CD4-positive, CD25-positive, alpha-beta regulatory T cell (primary cell): Measurements from ENCODE around the gene ACAP2. TPM values are rescaled to one million over a fixed set of nuclear protein-coding genes. Genes with fewer than 3 reads are reported as not detected.
"Not testable (repeated sequence)": the region's sequence is repeated elsewhere in the genome, so short reads cannot be mapped to it uniquely, and the experiment has no call there.

Source experiments
- ATAC-seq, 2 donors: fragments of 150-1000 bp; cut with Tn5 transposase; one replicate each; pipeline ENCODE4 v1.10.0; 2021; ENCODE audit warnings: low read depth in 2 of 2, moderate number of reproducible peaks in 2 of 2, moderate library complexity in 1 of 2
- DNase-seq, 3 donors: peaks; one replicate each; pipeline versions ENCODE4 v3.0.0 to v3.0.0-alpha.2; 2012 to 2022; ENCODE audit warnings: mixed read lengths in 1 of 3
- H3K27ac ChIP-seq: one replicate; pipeline ENCODE4 v1.7.0; 2013; ENCODE audit warnings: mild to moderate bottlenecking, low read length; ENCODE audit not compliant: insufficient read depth, poor library complexity, severe bottlenecking
- H3K27me3 ChIP-seq: one replicate; pipeline ENCODE4 v1.7.0; 2013; ENCODE audit warnings: low read length; ENCODE audit not compliant: control insufficient read depth, insufficient read depth
- H3K36me3 ChIP-seq: one replicate; pipeline ENCODE4 v1.7.0; 2013; ENCODE audit warnings: mild to moderate bottlenecking, low read length, moderate library complexity; ENCODE audit not compliant: control insufficient read depth, insufficient read depth
- H3K4me1 ChIP-seq: 2 replicates; pipeline ENCODE4 v1.7.0; 2013; ENCODE audit warnings: mild to moderate bottlenecking, low read length; ENCODE audit not compliant: insufficient read depth, control insufficient read depth, poor library complexity, severe bottlenecking
- H3K4me3 ChIP-seq: one replicate; pipeline ENCODE4 v1.7.0; 2013; ENCODE audit warnings: low read depth, mild to moderate bottlenecking, low read length, moderate library complexity
- H3K9me3 ChIP-seq, 2 experiments: 1 replicate in 1 of 2; 2 replicates in 1 of 2; pipeline ENCODE4 v1.7.0; 2013; ENCODE audit warnings: low read length in 2 of 2, mild to moderate bottlenecking in 1 of 2, moderate library complexity in 1 of 2; ENCODE audit not compliant: control insufficient read depth in 2 of 2
- H3K27ac Mint-ChIP-seq, 3 donors: one replicate each; pipeline ENCODE4 v1.8.0; 2020 to 2022; ENCODE audit warnings: mild to moderate bottlenecking in 3 of 3, mixed read lengths in 3 of 3, moderate library complexity in 2 of 3
- H3K27me3 Mint-ChIP-seq: one replicate; pipeline ENCODE4 v1.8.0; 2022; ENCODE audit warnings: mild to moderate bottlenecking, mixed read lengths
- H3K36me3 Mint-ChIP-seq: one replicate; pipeline ENCODE4 v1.8.0; 2020; ENCODE audit warnings: mixed read lengths
- H3K4me1 Mint-ChIP-seq, 4 donors: one replicate each; pipeline ENCODE4 v1.8.0; 2020 to 2022; ENCODE audit warnings: mixed read lengths in 4 of 4, mild to moderate bottlenecking in 1 of 4
- H3K4me3 Mint-ChIP-seq, 4 donors: one replicate each; pipeline ENCODE4 v1.8.0; 2020 to 2022; ENCODE audit warnings: mild to moderate bottlenecking in 4 of 4, mixed read lengths in 4 of 4, moderate library complexity in 3 of 4
- H3K9me3 Mint-ChIP-seq, 7 donors: one replicate each; pipeline ENCODE4 v1.8.0; 2020 to 2022; ENCODE audit warnings: mixed read lengths in 7 of 7, mild to moderate bottlenecking in 3 of 7, moderate library complexity in 2 of 7
- polyA plus RNA-seq, 4 donors: library from polyadenylated mRNA; unstranded; fragments of 300-500 nt; fragmentation: Illumina TruSeq; gene quantifications; one replicate each; pipeline ENCODE4 v1.2.3, GENCODE V29; 2021
- total RNA-seq: library from RNA; stranded (reverse); gene quantifications from one replicate; pipeline ENCODE4 v1.2.3, GENCODE V29; 2022

ACAP2 gene
- total and polyA plus RNA-seq, 5 donors from 2014 or later, result 36.9 to 121 (median 51.9) TPM

DNA sequence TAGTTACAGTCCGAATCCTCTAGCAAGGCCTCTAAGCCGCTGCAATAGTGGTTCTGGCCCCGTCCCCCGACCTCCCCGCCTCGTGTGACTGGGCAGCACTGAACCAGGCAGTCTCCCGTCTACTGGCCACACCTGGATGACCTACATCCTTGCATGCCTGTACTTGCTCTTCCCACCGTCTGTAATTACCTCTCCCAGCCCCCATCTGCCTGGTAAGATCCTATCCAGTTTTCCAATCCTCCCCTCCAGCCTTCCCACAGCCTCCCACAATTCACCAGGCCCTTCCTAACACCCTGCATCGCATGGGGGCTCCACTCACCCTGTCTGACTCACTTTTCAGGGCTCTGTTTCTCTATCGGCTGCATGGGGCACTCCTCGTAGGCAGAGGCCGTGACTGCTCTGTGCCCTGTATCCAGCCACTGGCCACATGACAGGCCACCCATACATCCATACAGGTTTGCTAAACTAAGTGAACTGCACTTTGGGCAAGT lies 204.7 kb downstream of the ACAP2 start:
- Histone ChIP-seq H3K27me3 (no peaks in the 10 kb centered on the region), H3K27ac (no peak overlapping the region), H3K4me1 (no peaks in the 10 kb centered on the region), H3K9me3 (peaks cover 6 to 10% of the 10 kb centered on the region in 2 experiments), H3K4me3 (no peak overlapping the region), H3K36me3 (peaks cover 3% of the 10 kb centered on the region)
- H3K4me1 Mint-ChIP-seq, result peaks cover 0 to 4% (median 0%) of the 10 kb centered on the region in 4 donors
- H3K27ac Mint-ChIP-seq, result no peak overlapping the region
- peaks cover 34% of the 10 kb centered on the region for H3K36me3 Mint-ChIP-seq
- H3K4me3 Mint-ChIP-seq, result no peak overlapping the region
- H3K9me3 Mint-ChIP-seq, result peaks cover 0 to 12% (median 6%) of the 10 kb centered on the region in 7 donors
- H3K27me3 Mint-ChIP-seq, result peaks cover 4% of the 10 kb centered on the region
- ATAC-seq (no peak), DNase-seq (no peak)

DNA sequence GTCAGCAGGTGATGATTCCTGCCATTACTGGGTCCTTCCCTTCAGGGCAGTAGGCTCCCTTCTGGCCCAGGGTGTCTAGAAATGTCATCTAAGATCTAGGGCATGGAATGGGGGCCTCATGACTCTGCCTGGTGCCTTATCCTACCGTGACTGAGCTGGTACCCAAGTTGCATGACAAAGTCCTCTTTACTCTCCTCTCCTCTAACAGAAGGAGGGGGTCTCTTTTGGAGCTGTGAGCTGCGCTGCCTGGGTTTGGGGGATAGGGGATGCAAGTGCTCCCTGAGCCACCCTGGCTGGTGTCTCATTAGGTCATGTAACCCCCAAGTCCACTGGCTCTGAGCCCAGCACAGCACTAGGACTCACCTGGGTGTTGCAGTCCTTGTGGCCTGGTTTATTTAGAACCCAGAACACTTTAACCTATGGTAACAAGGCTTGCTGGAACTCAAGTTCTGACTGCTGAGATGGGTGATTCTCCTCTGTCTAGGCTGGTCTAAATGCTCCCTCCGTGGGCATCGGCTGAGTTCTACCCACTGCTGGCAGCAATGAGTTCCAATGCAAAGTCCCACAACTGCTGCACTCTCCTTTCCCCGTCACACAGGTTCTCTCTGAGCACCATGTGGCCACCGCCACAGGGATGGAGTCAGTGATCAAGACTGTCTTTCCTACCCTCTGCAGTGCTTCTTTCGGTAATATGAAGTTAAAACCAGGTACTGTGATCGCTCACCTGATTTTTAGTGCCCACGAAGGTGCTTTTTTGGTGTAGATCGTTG lies 205.8 kb downstream of the ACAP2 start:
- Histone ChIP-seq H3K9me3 (peaks cover 6 to 10% of the 10 kb centered on the region in 2 experiments), H3K27ac (no peak overlapping the region), H3K4me3 (no peak overlapping the region), H3K27me3 (no peaks in the 10 kb centered on the region), H3K4me1 (no peaks in the 10 kb centered on the region), H3K36me3 (peaks cover 3% of the 10 kb centered on the region)
- Mint-ChIP-seq H3K9me3 (peaks cover 0 to 12% (median 7%) of the 10 kb centered on the region in 7 donors), H3K27ac (no peak overlapping the region), H3K4me3 (no peak overlapping the region), H3K36me3 (peaks cover 30% of the 10 kb centered on the region), H3K27me3 (peaks cover 4% of the 10 kb centered on the region), H3K4me1 (peaks cover 0 to 4% (median 0%) of the 10 kb centered on the region in 4 donors)
- DNase-seq, result no peak
- ATAC-seq, result no peak

DNA sequence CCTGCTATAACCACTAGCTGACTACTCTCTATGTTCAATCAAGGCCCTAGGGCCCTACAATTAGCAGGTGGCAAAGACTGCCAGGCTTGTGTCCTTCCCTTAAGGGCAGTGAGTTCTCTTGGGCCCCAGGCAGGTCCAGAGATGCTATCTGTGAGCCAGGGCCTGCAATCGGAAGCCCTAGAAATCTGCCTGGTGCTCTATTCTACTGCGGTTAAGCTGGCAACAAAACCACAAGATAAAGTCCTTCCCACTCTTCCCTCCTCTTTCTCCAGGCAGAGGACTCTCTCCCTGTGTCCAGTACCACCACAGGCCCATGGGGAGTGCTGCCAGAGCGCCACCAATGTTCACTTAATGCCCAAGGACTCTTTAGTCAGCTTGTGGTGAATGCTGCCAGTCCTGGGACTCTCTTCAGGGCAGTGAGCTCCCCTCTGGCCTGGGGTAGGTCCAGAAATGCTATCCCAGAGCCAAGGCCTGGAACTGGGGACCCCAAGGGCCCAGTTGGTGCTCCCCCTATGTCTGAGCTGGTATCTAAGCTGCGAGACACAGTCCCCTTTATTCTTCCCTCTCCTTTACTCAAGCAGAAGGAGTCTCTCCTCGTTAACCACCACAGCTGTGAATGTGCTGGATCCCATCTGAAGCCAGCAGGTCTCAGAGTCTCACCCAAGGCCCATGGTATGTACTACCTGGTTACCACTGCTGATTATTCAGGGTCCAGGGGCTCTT lies 206.6 kb downstream of the ACAP2 start:
- H3K4me1 Mint-ChIP-seq, result peaks cover 0 to 4% (median 0%) of the 10 kb centered on the region in 4 donors
- H3K27me3 Mint-ChIP-seq, result peaks cover 4% of the 10 kb centered on the region
- H3K27ac ChIP-seq, result no peak overlapping the region
- no peaks in the 10 kb centered on the region for H3K4me1 ChIP-seq
- no peak for ATAC-seq
- peaks cover 3 to 12% (median 7%) of the 10 kb centered on the region in 7 donors for H3K9me3 Mint-ChIP-seq
- H3K36me3 Mint-ChIP-seq, result peaks cover 26% of the 10 kb centered on the region
- no peaks in the 10 kb centered on the region for H3K27me3 ChIP-seq
- no peak for DNase-seq
- H3K9me3 ChIP-seq, result peaks cover 6 to 10% of the 10 kb centered on the region in 2 experiments
- peaks cover 3% of the 10 kb centered on the region for H3K36me3 ChIP-seq
- H3K4me3 Mint-ChIP-seq, result no peak overlapping the region
- no peak overlapping the region for H3K27ac Mint-ChIP-seq
- H3K4me3 ChIP-seq, result no peak overlapping the region

DNA sequence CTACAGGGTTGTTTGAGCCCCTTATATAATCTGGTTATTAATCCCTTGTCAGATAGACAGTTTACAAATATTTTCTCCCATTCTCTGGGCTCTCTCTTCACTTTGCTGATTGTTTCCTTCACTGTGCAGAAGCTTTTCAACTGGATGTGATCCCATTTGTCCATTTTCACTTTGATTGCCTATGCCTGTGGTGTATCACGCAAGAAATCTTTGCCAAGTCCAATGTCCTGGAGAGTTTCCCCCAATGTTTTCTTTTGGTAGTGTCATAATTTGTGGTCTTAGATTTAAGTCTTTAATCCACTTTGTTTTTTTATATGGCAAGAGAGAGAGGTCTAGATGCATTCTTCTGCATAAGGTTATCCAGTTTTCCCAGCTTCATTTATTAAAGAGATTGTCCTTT lies 212.6 kb downstream of the ACAP2 start:
- no peaks in the 10 kb centered on the region for H3K27me3 ChIP-seq
- H3K27ac ChIP-seq, result no peak overlapping the region
- ATAC-seq (no peak), DNase-seq (no peak)
- Mint-ChIP-seq H3K9me3 (peaks cover 0 to 10% (median 3%) of the 10 kb centered on the region in 7 donors), H3K27me3 (peaks cover 8% of the 10 kb centered on the region), H3K4me3 (no peak overlapping the region), H3K4me1 (peaks cover 5 to 23% (median 12%) of the 10 kb centered on the region in 4 donors), H3K27ac (no peak overlapping the region), H3K36me3 (peaks cover 11% of the 10 kb centered on the region)
- H3K36me3 ChIP-seq, result no peaks in the 10 kb centered on the region
- no peaks in the 10 kb centered on the region for H3K9me3 ChIP-seq
- no peak overlapping the region for H3K4me3 ChIP-seq
- H3K4me1 ChIP-seq, result peaks cover 3% of the 10 kb centered on the region

DNA sequence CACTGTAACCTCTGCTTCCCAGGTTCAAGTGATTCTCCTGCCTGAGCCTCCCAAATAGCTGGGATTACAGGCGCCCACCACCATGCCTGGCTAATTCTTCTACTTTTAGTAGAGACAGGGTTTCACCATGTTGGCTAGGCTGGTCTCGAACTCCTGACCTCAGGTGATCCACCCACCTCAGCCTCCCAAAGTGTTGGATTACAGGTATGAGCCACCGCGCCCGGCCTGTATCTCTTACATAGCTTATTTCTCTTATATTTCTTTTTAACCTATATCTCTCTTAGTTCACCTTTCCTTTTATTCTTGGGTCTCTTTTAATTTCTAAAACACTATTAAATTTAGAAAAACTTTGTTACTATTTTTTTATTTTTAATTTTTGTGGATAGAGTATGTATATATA lies 213.9 kb downstream of the ACAP2 start:
- H3K9me3 Mint-ChIP-seq, H3K9me3 ChIP-seq, H3K27ac Mint-ChIP-seq, H3K27ac ChIP-seq, DNase-seq, H3K4me3 ChIP-seq, H3K36me3 ChIP-seq, H3K27me3 ChIP-seq, H3K4me1 ChIP-seq, H3K4me3 Mint-ChIP-seq, ATAC-seq, H3K27me3 Mint-ChIP-seq: not testable (repeated sequence)
- Mint-ChIP-seq H3K4me1 (peaks cover 5 to 23% (median 13%) of the 10 kb centered on the region in 4 donors), H3K36me3 (peaks cover 11% of the 10 kb centered on the region)

DNA sequence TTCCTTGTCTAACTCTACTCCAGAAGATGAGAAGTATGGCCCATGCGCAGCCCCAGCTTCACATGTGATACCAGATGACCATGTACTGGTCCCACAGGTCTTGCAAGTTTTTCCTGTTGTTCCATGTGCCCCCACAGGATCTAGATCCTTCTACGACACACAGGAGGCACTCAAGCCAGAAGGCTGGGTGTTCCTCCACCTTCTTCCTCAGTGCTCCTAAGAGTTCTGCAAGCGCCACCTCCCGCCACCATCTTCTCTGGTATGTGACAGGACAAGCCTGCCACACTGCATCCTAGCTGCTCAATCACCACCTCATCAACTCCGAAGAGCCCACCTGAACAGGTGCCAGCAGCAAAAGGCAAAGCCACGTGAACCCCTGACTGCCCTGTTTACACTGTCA lies 214.9 kb downstream of the ACAP2 start:
- peak overlapping the region in 2 of 3 donors; percentile 16 to 38 for H3K27ac Mint-ChIP-seq

GRCh38 chr3:195226900-195227447 lies 215.8 kb downstream of the ACAP2 start:
- Histone ChIP-seq H3K9me3 (no peaks in the 10 kb centered on the region), H3K36me3 (peaks cover 2% of the 10 kb centered on the region), H3K27ac (no peak overlapping the region), H3K4me3 (no peak overlapping the region), H3K4me1 (peaks cover 3% of the 10 kb centered on the region), H3K27me3 (no peaks in the 10 kb centered on the region)
- Mint-ChIP-seq H3K4me1 (peaks cover 5 to 26% (median 16%) of the 10 kb centered on the region in 4 donors), H3K27me3 (peaks cover 4% of the 10 kb centered on the region), H3K4me3 (no peak overlapping the region), H3K9me3 (peaks cover 0 to 3% (median 0%) of the 10 kb centered on the region in 7 donors), H3K36me3 (peaks cover 11% of the 10 kb centered on the region), H3K27ac (peak overlapping the region; percentile 85 to 87 (median 86))
- DNase-seq (peak in 1 of 3 donors; percentile 29), ATAC-seq (peak; percentile 37 to 59)

More for the DNA sequence above, 214.9 kb downstream of the ACAP2 start:
- Mint-ChIP-seq H3K4me3 (no peak overlapping the region), H3K27me3 (peaks cover 4% of the 10 kb centered on the region), H3K9me3 (peaks cover 0 to 4% (median 3%) of the 10 kb centered on the region in 7 donors), H3K36me3 (peaks cover 11% of the 10 kb centered on the region), H3K4me1 (peaks cover 5 to 26% (median 13%) of the 10 kb centered on the region in 4 donors)
- Histone ChIP-seq H3K4me3 (no peak overlapping the region), H3K4me1 (peaks cover 3% of the 10 kb centered on the region), H3K9me3 (no peaks in the 10 kb centered on the region), H3K36me3 (peaks cover 2% of the 10 kb centered on the region), H3K27me3 (no peaks in the 10 kb centered on the region), H3K27ac (no peak overlapping the region)
- DNase-seq (no peak), ATAC-seq (no peak)
